ENCODE data around the gene UCKL1. TPM values are rescaled to one million over a fixed set of nuclear protein-coding genes. Genes with fewer than 3 reads are reported as not detected.
"Not testable (repeated sequence)": the region's sequence is repeated elsewhere in the genome, so short reads cannot be mapped to it uniquely, and the experiment has no call there.

UCKL1 gene
- total RNA-seq, 1 experiment from 2014 or later = 55.1 TPM

- Histone ChIP-seq H3K9me2 (ENCODE audit: insufficient read depth) (no peaks in the 10 kb centered on the region), H3K36me3 (ENCODE audit: low read depth) (peaks cover 19% of the 10 kb centered on the region), H3F3A (ENCODE audit: insufficient read depth, low read depth) (peaks cover 22% of the 10 kb centered on the region), H3K4me3 (no peak overlapping the region), H3K9me3 (ENCODE audit: insufficient read depth, low read depth) (no peaks in the 10 kb centered on the region), H3K79me2 (ENCODE audit: low read depth) (peaks cover 48% of the 10 kb centered on the region), H3K4me1 (replicated peaks; ENCODE audit: insufficient read depth) (no peaks in the 10 kb centered on the region), H3K4me2 (no peak overlapping the region), H3K27ac (no peak overlapping the region), H4K20me1 (ENCODE audit: insufficient read depth) (peaks cover 61% of the 10 kb centered on the region), H2AFZ (no peak overlapping the region), H3K27me3 (ENCODE audit: insufficient read depth, low read depth) (no peaks in the 10 kb centered on the region)
- no TSS peak for BruUV-seq (replicated peaks)
- TF ChIP-seq CTCF (conservative IDR thresholded peaks at IDR 0.05) (no peak), EZH2 (IDR thresholded peaks at IDR 0.05; ENCODE audit: low read depth) (no peak)
- DNase-seq = no peak
- intact Hi-C loops (cut with micrococcal nuclease; ENCODE audit: unreplicated experiment) = no loop called here
- ChIA-PET POLR2A (ENCODE audit: unreplicated experiment) (no interaction called here), CTCF (interaction anchor here (0.6 kb wide), 1 partner anchor 17 kb away, joined by 4 read pairs; no protein-coding TSS in a partner anchor)
Measured at GRCh38 chr20:63919130-63919529, 37.1 kb downstream of the UCKL1 start.

- H4K20me1 ChIP-seq (ENCODE audit: insufficient read depth) = peaks cover 65% of the 10 kb centered on the region
- DNase-seq = no peak
- no peak overlapping the region for H2AFZ ChIP-seq
- H3K36me3 ChIP-seq (ENCODE audit: low read depth) = peaks cover 19% of the 10 kb centered on the region
- no peak overlapping the region for H3K4me2 ChIP-seq
- H3K27ac ChIP-seq = no peak overlapping the region
- no peaks in the 10 kb centered on the region for H3K9me2 ChIP-seq (ENCODE audit: insufficient read depth)
- peaks cover 51% of the 10 kb centered on the region for H3K79me2 ChIP-seq (ENCODE audit: low read depth)
- no peak overlapping the region for H3K4me3 ChIP-seq
- ChIA-PET POLR2A (ENCODE audit: unreplicated experiment) (no interaction called here), CTCF (no interaction called here)
- intact Hi-C loops (cut with micrococcal nuclease; ENCODE audit: unreplicated experiment) = no loop called here
- H3F3A ChIP-seq (ENCODE audit: insufficient read depth, low read depth) = peaks cover 22% of the 10 kb centered on the region; the same call in 1 of the 2 replicates
- H3K4me1 ChIP-seq (replicated peaks; ENCODE audit: insufficient read depth) = no peaks in the 10 kb centered on the region
- no peak for TF ChIP-seq CTCF (conservative IDR thresholded peaks at IDR 0.05)
- no peak for TF ChIP-seq EZH2 (IDR thresholded peaks at IDR 0.05; ENCODE audit: low read depth)
- BruUV-seq (replicated peaks) = no TSS peak
- no peaks in the 10 kb centered on the region for H3K9me3 ChIP-seq (ENCODE audit: insufficient read depth, low read depth)
- no peaks in the 10 kb centered on the region for H3K27me3 ChIP-seq (ENCODE audit: insufficient read depth, low read depth)
Measured at GRCh38 chr20:63917811-63918210, 38.4 kb downstream of the UCKL1 start.

- POLR2A ChIA-PET (ENCODE audit: unreplicated experiment); H3K9me3 ChIP-seq (ENCODE audit: insufficient read depth, low read depth); H2AFZ ChIP-seq; H3K4me2 ChIP-seq; H3K9me2 ChIP-seq (ENCODE audit: insufficient read depth); intact Hi-C loops (cut with micrococcal nuclease; ENCODE audit: unreplicated experiment); H3K4me1 ChIP-seq (replicated peaks; ENCODE audit: insufficient read depth); H3K27ac ChIP-seq; DNase-seq; CTCF ChIA-PET; H3K4me3 ChIP-seq; BruUV-seq (replicated peaks); H3K27me3 ChIP-seq (ENCODE audit: insufficient read depth, low read depth): not testable (repeated sequence)
- Histone ChIP-seq H3K79me2 (ENCODE audit: low read depth) (peaks cover 60% of the 10 kb centered on the region), H3F3A (ENCODE audit: insufficient read depth, low read depth) (peaks cover 22% of the 10 kb centered on the region; the same call in 1 of the 2 replicates), H4K20me1 (ENCODE audit: insufficient read depth) (peaks cover 64% of the 10 kb centered on the region), H3K36me3 (ENCODE audit: low read depth) (peaks cover 19% of the 10 kb centered on the region)
Measured at GRCh38 chr20:63916371-63916939, 39.8 kb downstream of the UCKL1 start.

GRCh38 chr20:63915471-63915870 lies 40.7 kb downstream of the UCKL1 start:
- peaks cover 68% of the 10 kb centered on the region for H3K79me2 ChIP-seq (ENCODE audit: low read depth)
- CTCF ChIA-PET = interaction anchor here (0.6 kb wide), 1 partner anchor 54 kb away, joined by 4 read pairs; no protein-coding TSS in a partner anchor
- POLR2A ChIA-PET (ENCODE audit: unreplicated experiment) = no interaction called here

More at GRCh38 chr20:63915471-63915870, 40.7 kb downstream of the UCKL1 start:
- Histone ChIP-seq H3F3A (ENCODE audit: insufficient read depth, low read depth) (peaks cover 22% of the 10 kb centered on the region; the same call in 1 of the 2 replicates), H3K27ac (no peak overlapping the region), H2AFZ (no peak overlapping the region), H3K4me2 (no peak overlapping the region), H4K20me1 (ENCODE audit: insufficient read depth) (peaks cover 66% of the 10 kb centered on the region), H3K9me2 (ENCODE audit: insufficient read depth) (no peaks in the 10 kb centered on the region), H3K27me3 (ENCODE audit: insufficient read depth, low read depth) (no peaks in the 10 kb centered on the region), H3K9me3 (ENCODE audit: insufficient read depth, low read depth) (no peaks in the 10 kb centered on the region), H3K4me1 (replicated peaks; ENCODE audit: insufficient read depth) (no peaks in the 10 kb centered on the region), H3K4me3 (no peak overlapping the region), H3K36me3 (ENCODE audit: low read depth) (peaks cover 19% of the 10 kb centered on the region)
- no TSS peak for BruUV-seq (replicated peaks)
- no peak for DNase-seq
- TF ChIP-seq CTCF (conservative IDR thresholded peaks at IDR 0.05) (no peak), EZH2 (IDR thresholded peaks at IDR 0.05; ENCODE audit: low read depth) (no peak)
- intact Hi-C loops (cut with micrococcal nuclease; ENCODE audit: unreplicated experiment) = no loop called here

All from PC-9 (cell line).